K562 (cell line): ENCODE data around the gene CD248. TPM values are rescaled to one million over a fixed set of nuclear protein-coding genes. Genes with fewer than 3 reads are reported as not detected.

Source experiments
- E2F6 ChIP-seq, 2 experiments: IDR thresholded peaks; 2 replicates each; pipeline ENCODE4 v1.6.1; 2011; ENCODE audit warnings: borderline replicate concordance in 1 of 2, control low read depth in 1 of 2, low read depth in 1 of 2, low read length in 1 of 2, mild to moderate bottlenecking in 1 of 2, mixed read lengths in 1 of 2, moderate library complexity in 1 of 2; ENCODE audit not compliant: insufficient read depth in 1 of 2, insufficient read length in 1 of 2, poor library complexity in 1 of 2, severe bottlenecking in 1 of 2; ENCODE audit errors: extremely low read depth in 1 of 2
- ETV5 ChIP-seq: sonication (generic); formaldehyde crosslinking; IDR thresholded peaks from 2 replicates; pipeline ENCODE4 v1.4.0; 2020; ENCODE audit warnings: low read depth, mild to moderate bottlenecking, missing genetic modification reagents
- MCM3 ChIP-seq: fragments of 450-650 bp; IDR thresholded peaks from 2 replicates; pipeline ENCODE4 v1.6.1; 2016
- NR2C1 ChIP-seq, 2 experiments: fragments of 450-650 bp; IDR thresholded peaks; 2 replicates each; pipeline ENCODE4 v1.6.1; 2017; ENCODE audit warnings: mild to moderate bottlenecking in 2 of 2, antibody characterized with exemption in 1 of 2, inconsistent platforms in 1 of 2, missing compliant biosample characterization in 1 of 2, missing genetic modification characterization in 1 of 2
- SMAD4 ChIP-seq: fragments of 250-450 bp; sonication (Bioruptor Pico); conservative IDR thresholded peaks from 2 replicates; pipeline ENCODE4 v1.8.0; 2021; ENCODE audit warnings: inconsistent platforms, mild to moderate bottlenecking, moderate library complexity
- ZBTB12 ChIP-seq: fragments of 250-450 bp; sonication (Bioruptor Pico); IDR thresholded peaks from 2 replicates; pipeline ENCODE4 v1.4.0; 2020
- ZC3H4 ChIP-seq: sonication (generic); formaldehyde crosslinking; IDR thresholded peaks from 2 replicates; pipeline ENCODE4 v1.9.0; 2021; ENCODE audit warnings: missing genetic modification reagents, borderline replicate concordance
- ZNF449 ChIP-seq: fragments of 250-450 bp; sonication (Bioruptor Pico); IDR thresholded peaks from 2 replicates; pipeline ENCODE4 v1.8.0; 2022; ENCODE audit warnings: moderate library complexity, mild to moderate bottlenecking, inconsistent platforms
- polyA plus RNA-seq, 8 experiments: library from polyadenylated mRNA; depleted of rRNA in 4 of 8; stranded (reverse) in 5 of 8; unstranded in 3 of 8; fragments of >200 nt; fragmentation: Nextera tagmentation in 2 of 8; fragmentation: Illumina TruSeq in 1 of 8; extraction: Ambion mirVana in 2 of 8; extraction: Trizol in 1 of 8; gene quantifications; 2 replicates each; pipeline versions ENCODE4 v1.2.1 to v1.2.3, GENCODE V29; 2011 to 2014; ENCODE audit warnings: inconsistent platforms in 1 of 8, missing spikeins in 1 of 8
- total RNA-seq, 7 experiments: library from RNA; depleted of rRNA in 6 of 7; stranded (reverse); fragments of >200 nt in 6 of 7; fragmentation: Illumina TruSeq in 2 of 7; extraction: Trizol in 2 of 7; gene quantifications; 2 replicates each; pipeline versions ENCODE4 v1.2.1 to v1.2.3, GENCODE V29; 2011 to 2021; ENCODE audit warnings: low replicate concordance in 1 of 7

CD248 gene
- total and polyA plus RNA-seq, 9 of the 15 experiments (the other 6 are each of a cell fraction or from before 2014, with no cell fraction given): 0.09 TPM; not detected in 8

GRCh38 chr11:66287889-66288670, 28.8 kb downstream of the CD248 start (continued):
- TF ChIP-seq ZNF449: no peak
- TF ChIP-seq ZBTB12 (CRISPR knock-in tag): no peak
- TF ChIP-seq ZC3H4 (CRISPR knock-in tag): no peak
- no peak for TF ChIP-seq E2F6 (IDR thresholded peaks at IDR 0.05; ENCODE audit: borderline replicate concordance in 1 of 2, extremely low read depth in 1 of 2, insufficient read depth in 1 of 2, insufficient read length in 1 of 2, low read depth in 1 of 2, low read length in 1 of 2, poor library complexity in 1 of 2, severe bottlenecking in 1 of 2)
- no peak for TF ChIP-seq ETV5
- no peak for TF ChIP-seq MCM3
- 0 out of 2 replicates have a peak, but pooled peaks have one; percentile 62 for TF ChIP-seq NR2C1 (IDR thresholded peaks at IDR 0.05)
- TF ChIP-seq NR2C1 (tag; IDR thresholded peaks at IDR 0.05): peak; percentile 52
- no peak for TF ChIP-seq SMAD4
